NOMO-1 (cell line): Measurements from ENCODE around the gene GFRA1.

ENCODE experiments used
- DNase-seq, 2 experiments: peaks; one replicate each; lab custom pipeline; 2025; ENCODE audit not compliant: unreplicated experiment in 2 of 2; lab: John Stamatoyannopoulos, UW

The GFRA1 gene

GRCh38 chr10:116245156-116245555 lies 27.9 kb downstream of the GFRA1 start:
- no peak for DNase-seq

DNA sequence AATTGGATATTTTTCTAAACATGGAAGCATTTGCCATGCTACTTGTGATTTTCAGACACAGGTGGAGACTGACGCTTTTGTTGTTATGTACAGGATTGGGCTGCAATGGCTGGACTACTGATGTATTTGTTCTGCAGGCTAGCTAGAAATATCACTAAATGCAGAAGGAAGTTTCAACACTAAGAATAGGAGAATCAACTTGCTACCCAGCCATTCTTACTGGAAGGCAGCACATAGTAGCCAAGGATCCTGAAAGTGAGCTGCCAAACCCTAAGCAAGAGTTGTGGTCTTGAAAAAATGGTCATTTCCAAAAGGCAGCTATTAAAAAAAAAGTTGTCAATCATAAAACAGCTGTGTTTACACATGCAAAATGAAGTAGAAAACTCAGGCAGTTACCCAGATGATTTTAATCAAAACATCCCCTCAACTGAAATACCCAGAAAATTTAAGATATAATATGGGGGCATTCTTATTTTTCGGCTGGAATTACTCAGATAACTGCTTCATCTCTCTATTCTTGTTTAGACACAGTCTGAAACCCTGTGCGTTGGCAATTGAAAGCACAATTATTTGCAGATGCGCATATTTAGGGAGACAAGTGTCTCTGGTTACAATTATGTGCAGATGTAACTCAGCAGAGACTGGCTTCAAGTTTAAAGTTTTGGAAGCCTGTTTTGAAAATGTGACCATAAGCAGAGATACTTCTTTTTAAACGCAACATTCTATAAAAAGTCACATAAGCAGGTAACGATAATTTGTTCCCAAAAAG lies 31.2 kb downstream of the GFRA1 start:
- no peak for DNase-seq

DNA sequence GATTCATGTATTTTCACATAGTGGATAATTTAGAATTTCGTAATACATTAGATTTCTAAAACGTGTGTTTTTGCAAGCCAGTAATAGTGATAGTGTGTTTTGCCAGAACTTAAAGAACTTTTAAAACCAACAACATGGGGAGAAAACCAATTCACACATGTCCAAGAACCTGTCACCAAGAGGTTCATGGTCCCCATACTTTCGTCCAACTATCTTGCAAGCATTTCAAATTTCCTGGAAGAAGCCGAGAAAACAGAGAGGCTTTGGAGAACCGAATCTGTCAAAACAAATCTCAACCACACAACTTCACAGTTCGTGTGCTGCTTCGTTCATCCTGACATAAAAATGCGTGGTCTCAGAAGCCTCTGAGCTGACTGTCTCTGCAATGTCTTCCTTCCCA lies 31.9 kb downstream of the GFRA1 start:
- no peak for DNase-seq

GRCh38 chr10:116240157-116240950 lies 32.7 kb downstream of the GFRA1 start:
- no peak for DNase-seq

GRCh38 chr10:116239229-116239628 lies 33.8 kb downstream of the GFRA1 start:
- DNase-seq = no peak

GRCh38 chr10:116237970-116238369 lies 35.0 kb downstream of the GFRA1 start:
- DNase-seq = no peak

DNA sequence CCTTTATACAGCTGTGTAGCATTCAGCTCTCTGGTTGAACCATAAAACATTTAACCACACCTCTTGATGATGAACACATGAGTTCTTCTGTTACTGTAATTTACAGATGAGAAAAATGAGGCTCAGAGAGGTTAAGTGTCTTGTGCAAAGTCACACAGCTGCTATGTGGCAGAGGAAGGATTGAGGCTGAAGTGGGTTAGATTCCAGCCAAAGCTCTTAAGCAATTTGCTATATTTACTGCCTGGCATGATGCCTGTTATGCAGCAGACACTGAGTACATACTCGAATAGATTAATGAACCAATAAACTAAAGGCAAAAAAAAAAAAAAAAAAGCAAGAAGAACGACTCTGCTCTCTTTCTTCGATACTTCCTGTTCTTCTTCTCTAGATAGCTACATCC lies 35.7 kb downstream of the GFRA1 start:
- no peak for DNase-seq

DNA sequence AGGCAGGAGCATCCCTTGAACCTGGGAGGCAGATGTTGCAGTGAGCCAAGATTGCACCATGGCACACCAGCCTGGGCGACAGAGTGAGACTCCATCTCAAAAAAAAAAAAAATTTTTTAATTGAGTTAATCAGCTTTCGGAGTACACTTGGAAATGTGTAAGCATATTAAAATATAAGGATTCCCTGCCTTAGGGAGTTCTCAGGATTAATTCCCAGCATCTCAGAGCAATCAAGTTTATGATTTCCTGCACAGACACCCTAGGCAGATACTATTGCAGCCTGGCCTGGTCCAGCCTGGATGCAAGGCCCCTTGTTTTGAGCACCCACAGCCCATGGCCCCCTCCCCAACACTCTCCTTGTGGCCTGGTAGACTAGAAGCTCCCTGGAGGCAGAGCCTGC lies 39.8 kb downstream of the GFRA1 start:
- DNase-seq = no peak

DNA sequence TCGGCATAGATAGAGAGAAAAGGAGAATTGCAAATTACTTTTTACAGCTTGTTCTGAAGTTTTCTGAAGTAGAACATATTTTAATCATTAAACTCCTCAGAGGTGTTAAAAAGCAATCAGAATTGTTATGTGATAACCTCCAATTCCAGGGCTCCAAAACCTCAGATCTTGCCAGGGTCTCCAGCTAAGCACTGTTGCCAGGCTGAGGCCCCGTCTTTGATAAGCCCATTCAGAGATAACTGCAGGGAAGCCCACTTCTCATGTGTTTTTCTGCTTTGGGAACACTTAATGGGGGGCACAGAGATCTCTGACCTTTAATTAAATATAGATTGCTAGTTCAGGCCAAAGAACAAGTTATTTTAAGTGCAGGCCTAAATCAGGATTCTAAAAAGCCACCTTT lies 40.4 kb downstream of the GFRA1 start:
- no peak for DNase-seq

GRCh38 chr10:116226766-116227165 lies 46.2 kb downstream of the GFRA1 start:
- DNase-seq = no peak

DNA sequence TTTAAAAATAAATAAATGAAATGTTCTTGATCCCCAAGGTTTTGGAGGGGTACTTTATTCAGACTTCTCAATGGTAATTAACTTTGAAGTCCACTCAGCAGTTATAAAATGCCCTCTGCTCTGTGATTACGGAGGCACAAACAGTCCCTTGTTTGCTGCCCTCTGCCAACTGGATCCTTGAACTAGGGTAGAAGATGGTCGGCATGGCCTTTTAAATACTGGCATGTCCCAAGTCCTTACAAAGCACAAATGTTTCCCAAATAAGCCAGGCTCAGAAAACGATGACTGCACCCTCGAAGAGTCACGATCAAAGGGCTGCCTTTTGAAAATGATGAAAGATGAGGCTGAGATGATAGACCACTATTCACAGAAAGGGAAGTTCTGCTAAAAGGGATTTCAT lies 47.0 kb downstream of the GFRA1 start:
- no peak for DNase-seq

GRCh38 chr10:116223289-116223688 lies 49.7 kb downstream of the GFRA1 start:
- DNase-seq = no peak

GRCh38 chr10:116221053-116221452 lies 52.0 kb downstream of the GFRA1 start:
- no peak for DNase-seq

- no peak for DNase-seq
These were observed 56.3 kb downstream of the GFRA1 start for GRCh38 chr10:116216676-116217075.

- no peak for DNase-seq
These were observed 57.4 kb downstream of the GFRA1 start for GRCh38 chr10:116215651-116216050.

- no peak for DNase-seq
These were observed 61.3 kb downstream of the GFRA1 start for GRCh38 chr10:116211682-116212081.

DNA sequence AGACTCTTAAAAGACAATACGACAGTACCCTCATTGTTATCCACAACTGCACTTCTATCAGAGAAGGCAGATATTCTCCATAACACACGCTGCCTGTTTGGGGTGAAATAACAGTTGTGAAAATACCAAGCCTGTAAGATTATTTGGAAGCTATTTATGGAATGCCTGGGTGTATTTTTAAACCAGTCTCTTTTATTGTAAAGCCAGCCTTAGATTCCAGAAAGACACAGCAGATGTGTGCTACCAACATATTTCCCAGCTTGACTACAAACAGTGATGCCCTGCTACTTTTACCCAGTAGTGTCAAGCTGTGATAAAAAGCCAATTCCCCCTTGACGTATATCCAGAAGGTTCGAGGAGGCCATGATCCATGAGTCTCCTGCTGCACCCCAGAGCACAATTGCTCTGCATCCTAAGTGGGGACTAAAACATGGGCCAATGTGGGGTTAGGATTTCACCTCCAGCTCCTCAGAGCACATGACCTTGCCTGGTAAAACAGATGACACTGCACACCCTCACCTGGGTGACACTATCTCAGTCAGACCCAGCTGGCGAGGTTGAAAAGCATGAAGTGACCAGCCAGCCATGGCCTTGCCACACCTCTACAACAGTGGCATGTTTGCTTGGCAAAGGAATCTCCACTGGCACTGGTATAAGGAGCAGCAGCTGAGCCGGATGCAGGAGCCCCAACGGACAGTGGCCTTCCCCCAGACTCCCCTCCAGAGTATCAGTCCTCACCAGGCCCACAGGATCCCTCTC lies 62.2 kb downstream of the GFRA1 start:
- DNase-seq = no peak

- DNase-seq = no peak
These were observed 63.2 kb downstream of the GFRA1 start for GRCh38 chr10:116209781-116210180.

DNA sequence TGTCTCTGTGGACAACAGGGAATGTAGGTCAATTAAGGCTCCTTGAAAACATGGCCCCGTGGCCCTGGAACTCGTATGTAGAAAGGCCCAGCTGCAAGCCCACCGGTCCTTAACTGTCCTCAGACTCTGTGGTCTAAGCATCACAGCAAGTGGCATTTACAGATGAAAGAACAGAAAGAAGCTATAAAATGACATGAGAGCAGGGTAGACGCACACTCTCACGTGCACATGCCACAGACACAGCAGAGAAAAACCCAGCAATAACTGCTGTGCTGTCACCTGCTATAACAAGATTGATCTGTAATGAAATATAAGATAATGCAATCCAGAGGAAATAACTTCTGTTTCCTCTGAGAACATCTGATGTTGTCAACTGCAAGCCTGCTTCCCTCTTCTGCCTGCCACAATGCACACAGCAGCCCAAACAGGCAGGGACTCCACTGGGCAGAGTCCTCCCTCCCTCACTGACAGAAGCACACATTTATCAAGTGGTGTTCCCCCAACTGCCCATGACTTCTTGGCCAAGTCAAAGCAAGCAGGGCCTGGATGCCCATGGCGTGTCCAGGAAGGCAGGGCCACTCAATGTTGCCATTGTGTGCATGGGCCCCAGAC lies 63.9 kb downstream of the GFRA1 start:
- no peak for DNase-seq

- DNase-seq = no peak
These were observed 65.3 kb downstream of the GFRA1 start for GRCh38 chr10:116207690-116208089.

DNA sequence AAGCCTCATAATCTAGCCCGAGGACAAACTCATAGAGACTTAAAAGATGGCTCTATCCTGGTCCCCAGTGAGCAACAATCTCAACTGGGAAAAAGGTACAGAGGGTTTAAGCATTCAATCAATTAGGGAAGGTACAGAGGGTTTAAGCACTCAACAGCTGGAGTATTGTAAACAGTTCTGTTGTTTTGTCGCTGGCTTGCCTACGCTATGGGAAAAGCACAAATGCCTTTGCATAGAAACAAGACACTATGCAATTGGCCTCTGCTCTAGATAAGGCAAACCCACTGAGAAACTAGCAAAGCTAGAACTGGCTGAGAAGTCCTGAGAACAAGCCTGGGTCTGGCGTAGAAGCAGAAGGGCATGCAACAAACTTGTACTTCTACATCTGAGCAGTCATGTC lies 69.3 kb downstream of the GFRA1 start:
- no peak for DNase-seq
